LNCaP clone FGC (cell line): ENCODE measurements around the gene CLPX.

ENCODE experiments used
- DNase-seq: peaks from one replicate; pipeline ENCODE4 v3.0.0-alpha.2; 2011; ENCODE audit warnings: low read depth
- H3K4me3 ChIP-seq: 2 replicates; pipeline ENCODE4 v1.5.1; 2011; ENCODE audit warnings: mild to moderate bottlenecking, low read depth, low read length, control low read depth
- TF ChIP-seq, protein P1 (sequence below): IDR thresholded peaks from 2 replicates; pipeline ENCODE4 v1.5.1; 2012; ENCODE audit warnings: mild to moderate bottlenecking; ENCODE audit not compliant: control insufficient read depth, insufficient read depth; ENCODE audit errors: extremely low read depth

The CLPX gene

DNA sequence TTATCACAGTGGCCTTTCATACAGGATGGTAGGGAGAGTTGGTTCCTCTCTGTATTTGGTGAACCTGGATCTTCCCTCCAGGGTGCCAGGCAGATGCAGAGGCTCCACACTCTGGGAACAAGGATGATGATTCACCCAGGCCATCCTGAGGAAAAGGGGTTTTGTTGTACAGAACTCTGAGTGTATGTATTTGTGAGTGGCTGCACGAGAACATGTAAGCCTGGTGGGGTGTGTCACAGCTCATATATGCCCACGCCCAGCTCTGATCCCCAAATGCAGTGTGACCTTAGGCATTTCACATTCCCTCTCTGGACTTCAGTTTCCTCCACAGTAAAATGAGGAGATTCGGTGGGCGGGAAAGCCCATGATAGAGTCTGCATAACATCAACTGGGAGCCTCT lies 37.7 kb upstream of the CLPX start:
- no peak for DNase-seq
- H3K4me3 ChIP-seq = no peak overlapping the region
- TF ChIP-seq, protein P1, sequence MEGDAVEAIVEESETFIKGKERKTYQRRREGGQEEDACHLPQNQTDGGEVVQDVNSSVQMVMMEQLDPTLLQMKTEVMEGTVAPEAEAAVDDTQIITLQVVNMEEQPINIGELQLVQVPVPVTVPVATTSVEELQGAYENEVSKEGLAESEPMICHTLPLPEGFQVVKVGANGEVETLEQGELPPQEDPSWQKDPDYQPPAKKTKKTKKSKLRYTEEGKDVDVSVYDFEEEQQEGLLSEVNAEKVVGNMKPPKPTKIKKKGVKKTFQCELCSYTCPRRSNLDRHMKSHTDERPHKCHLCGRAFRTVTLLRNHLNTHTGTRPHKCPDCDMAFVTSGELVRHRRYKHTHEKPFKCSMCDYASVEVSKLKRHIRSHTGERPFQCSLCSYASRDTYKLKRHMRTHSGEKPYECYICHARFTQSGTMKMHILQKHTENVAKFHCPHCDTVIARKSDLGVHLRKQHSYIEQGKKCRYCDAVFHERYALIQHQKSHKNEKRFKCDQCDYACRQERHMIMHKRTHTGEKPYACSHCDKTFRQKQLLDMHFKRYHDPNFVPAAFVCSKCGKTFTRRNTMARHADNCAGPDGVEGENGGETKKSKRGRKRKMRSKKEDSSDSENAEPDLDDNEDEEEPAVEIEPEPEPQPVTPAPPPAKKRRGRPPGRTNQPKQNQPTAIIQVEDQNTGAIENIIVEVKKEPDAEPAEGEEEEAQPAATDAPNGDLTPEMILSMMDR = no peak

DNA sequence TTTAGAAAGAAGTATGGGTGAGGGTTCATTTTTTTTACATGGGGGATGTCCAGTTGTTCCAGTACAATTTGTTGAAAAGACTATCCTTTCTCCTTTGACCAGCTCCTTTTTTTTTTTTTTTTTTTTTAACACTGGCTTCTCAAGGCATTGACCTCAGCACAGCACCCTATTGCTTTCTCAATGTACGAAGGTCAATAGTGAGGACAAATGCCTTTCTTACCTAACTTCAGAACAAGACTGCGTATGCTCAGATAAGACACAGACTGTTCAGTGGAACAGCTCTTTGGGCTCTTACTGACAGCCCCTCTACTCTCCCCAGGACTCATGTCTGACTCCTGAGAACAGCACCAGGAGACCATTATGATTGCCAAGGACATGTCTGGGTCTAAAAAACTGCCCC lies 36.6 kb upstream of the CLPX start:
- no peak overlapping the region for H3K4me3 ChIP-seq
- TF ChIP-seq, protein P1 = no peak
- no peak for DNase-seq

DNA sequence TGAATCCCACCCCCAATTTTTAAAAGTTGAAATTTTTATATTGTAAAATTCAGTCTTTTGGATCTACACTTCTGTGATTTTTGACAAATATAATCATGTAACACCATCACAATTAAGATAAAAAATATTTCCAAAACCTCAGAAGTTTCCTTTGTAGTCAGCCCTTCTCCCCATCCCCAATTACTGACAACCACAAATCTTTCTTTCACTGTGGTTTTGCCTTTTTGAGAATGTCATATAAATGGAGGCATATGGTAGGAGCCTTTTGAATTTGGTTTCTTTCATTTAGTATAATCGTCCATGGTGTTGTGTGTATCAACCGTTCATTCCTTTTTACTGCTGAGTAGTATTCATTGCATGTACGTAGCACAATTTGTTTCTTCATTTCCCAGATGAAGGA lies 34.0 kb upstream of the CLPX start:
- TF ChIP-seq, protein P1 = no peak
- no peak for DNase-seq
- H3K4me3 ChIP-seq = no peak overlapping the region

DNA sequence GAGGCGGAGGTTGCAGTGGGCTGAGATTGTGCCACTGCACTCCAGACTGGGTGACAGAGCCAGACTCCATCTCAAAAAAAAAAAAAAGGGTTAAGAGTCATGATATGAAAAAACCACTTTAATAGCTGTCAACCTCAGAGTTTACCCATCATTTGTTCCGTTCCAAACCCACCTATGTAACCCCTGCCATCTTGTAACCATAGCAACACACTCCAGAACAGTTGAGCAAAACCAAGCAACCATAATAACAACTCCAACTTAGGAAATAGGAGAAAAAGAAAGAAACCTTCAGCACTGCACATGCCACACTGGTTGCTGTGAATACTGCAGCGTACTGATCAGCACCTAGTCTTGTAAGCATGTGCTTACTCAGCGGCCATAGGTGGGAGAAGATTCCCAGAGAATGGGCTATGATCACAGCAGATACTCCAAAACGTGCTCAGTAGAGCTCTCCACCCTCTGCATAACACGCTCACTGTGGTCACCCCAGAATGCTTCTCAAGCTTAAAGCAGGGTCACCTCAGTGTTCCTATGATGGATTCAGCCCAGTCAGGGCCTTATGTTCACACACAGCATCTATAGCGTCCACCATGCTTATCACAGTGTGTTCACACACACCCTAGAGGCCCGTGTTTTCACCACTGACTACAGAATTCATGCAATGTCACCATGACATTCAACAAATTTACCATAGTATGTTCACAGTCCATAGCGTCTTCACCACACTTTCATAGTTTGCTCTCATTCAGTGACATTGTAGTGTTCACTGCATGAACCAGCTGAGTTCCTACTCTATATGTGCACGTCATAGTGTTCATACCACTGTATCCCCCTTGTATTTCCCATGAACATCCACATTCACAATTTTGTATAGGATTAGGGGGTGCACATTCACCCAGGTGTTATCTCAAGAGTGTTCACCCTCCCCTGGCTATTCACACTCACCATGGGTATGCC lies 32.7 kb upstream of the CLPX start:
- TF ChIP-seq, protein P1 = no peak
- no peak overlapping the region for H3K4me3 ChIP-seq
- no peak for DNase-seq

DNA sequence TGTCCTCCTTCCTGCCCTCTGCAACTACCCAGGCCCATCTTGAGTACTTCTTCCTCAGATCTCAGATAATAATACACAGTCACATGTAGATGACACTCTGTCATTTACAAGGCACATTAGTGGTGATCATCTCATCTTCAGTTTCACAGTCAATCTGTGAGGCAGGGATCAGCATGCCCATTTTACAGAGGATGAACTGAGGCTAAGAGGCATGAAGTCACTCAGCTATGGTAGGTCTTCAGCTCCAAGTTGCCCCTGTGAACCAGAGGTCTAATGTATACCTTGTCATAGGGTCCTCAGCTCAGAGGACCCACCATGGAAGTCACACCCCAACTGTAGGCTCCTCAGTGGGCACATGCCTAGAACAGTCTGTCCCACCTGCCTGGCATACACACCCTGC lies 30.4 kb upstream of the CLPX start:
- H3K4me3 ChIP-seq = no peak overlapping the region
- no peak for DNase-seq
- TF ChIP-seq, protein P1 = no peak

DNA sequence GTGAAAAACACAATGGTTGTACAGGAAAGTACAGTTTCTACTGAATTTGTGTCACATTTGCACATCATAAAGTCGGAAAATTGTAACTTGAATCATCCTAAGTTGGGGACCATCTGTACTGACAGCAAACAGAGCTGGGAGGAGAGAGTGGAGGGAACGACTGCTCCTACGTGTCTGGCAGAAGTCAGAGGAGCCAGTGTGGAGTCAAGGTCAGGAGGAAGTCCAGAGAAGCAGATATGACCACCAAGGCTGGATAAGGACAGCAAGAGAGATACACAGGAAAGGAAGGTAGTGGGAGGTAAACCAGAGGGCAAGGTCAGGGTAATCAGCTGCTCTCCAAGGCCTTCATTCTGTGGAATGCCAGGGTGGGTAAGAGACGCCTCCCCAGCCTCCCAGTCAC lies 28.9 kb upstream of the CLPX start:
- no peak for DNase-seq
- H3K4me3 ChIP-seq = no peak overlapping the region
- TF ChIP-seq, protein P1 = no peak

DNA sequence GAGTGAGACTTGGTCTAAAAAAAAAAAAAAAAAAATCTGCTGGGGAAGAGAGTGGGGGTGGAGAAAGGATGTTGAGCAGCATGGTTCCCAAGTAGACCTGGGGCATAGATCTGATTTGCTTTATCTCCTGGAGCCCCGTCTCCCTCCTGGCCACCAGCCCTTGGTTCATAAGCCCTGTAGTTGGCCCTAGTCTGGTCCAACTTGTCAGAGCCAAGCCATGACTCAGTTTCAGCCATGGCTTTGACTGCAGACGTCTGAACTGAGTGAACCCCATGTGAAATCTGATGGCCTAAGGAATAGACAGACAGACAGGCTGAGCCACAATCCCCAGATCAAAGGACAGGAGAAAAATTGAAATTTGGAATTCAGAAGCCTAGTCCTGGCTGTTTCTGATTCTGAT lies 28.1 kb upstream of the CLPX start:
- TF ChIP-seq, protein P1 = no peak
- no peak for DNase-seq
- H3K4me3 ChIP-seq = no peak overlapping the region
